Memory B cell (primary cell): ENCODE data around the gene NAT14.
"Not testable (repeated sequence)": the region's sequence is repeated elsewhere in the genome, so short reads cannot be mapped to it uniquely, and the experiment has no call there.

Experiments used
- ATAC-seq: fragments of 150-1000 bp; cut with Tn5 transposase; 2 replicates; pipeline ENCODE4 v1.10.0; 2021; ENCODE audit warnings: low read depth, mild to moderate bottlenecking, moderate library complexity
- DNase-seq, 2 donors: peaks; one replicate each; pipeline ENCODE4 v3.0.0; 2022; ENCODE audit warnings: low spot score in 2 of 2
- H3K27ac Mint-ChIP-seq: one replicate; pipeline ENCODE4 v1.8.0; 2022; ENCODE audit warnings: mild to moderate bottlenecking, moderate library complexity, mixed read lengths
- H3K27me3 Mint-ChIP-seq: one replicate; pipeline ENCODE4 v1.8.0; 2022; ENCODE audit warnings: mixed read lengths
- H3K36me3 Mint-ChIP-seq: one replicate; pipeline ENCODE4 v1.8.0; 2022; ENCODE audit warnings: mild to moderate bottlenecking, mixed read lengths
- H3K4me1 Mint-ChIP-seq: one replicate; pipeline ENCODE4 v1.8.0; 2022; ENCODE audit warnings: mixed read lengths
- H3K4me3 Mint-ChIP-seq: one replicate; pipeline ENCODE4 v1.8.0; 2022; ENCODE audit warnings: mild to moderate bottlenecking, moderate library complexity, mixed read lengths
- H3K9me3 Mint-ChIP-seq: one replicate; pipeline ENCODE4 v1.8.0; 2022; ENCODE audit warnings: mixed read lengths

NAT14 gene

GRCh38 chr19:55492362-55492944, 7.5 kb downstream of the NAT14 start:
- no peaks in the 10 kb centered on the region for H3K36me3 Mint-ChIP-seq

DNA sequence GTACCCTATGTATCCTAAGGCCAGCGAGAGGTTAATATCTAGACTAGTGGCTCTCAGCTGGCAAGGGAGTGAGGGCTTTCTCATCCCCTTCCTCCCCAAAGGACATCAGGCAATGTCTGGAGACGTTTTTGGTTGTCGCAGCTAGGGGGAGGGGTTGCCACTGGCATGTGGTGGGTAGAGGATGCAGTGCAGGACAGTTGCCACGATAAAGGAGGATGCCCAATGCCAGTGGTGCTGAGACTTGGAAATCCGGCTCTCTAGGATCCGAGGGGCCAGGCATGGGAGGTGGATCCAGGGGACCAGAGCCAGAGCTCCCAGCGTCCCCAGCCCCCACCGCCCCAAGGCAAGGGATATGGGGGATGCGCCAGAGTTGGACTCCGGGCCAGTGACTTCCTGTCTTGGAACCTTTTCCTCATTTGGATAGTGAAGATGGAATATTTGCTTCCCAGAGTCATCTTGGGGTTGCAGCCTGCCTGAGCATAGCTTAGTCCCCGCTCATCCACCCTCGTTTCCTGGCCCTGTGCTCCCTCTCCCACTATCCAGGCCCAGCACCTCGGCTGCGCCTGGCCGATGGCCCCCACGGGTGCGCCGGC, 8.2 kb downstream of the NAT14 start:
- H3K9me3 Mint-ChIP-seq, result no peaks in the 10 kb centered on the region
- DNase-seq (no peak), ATAC-seq (no peak)
- H3K36me3 Mint-ChIP-seq, result no peaks in the 10 kb centered on the region
- H3K27ac Mint-ChIP-seq, result no peak overlapping the region
- H3K4me3 Mint-ChIP-seq, result no peak overlapping the region
- H3K27me3 Mint-ChIP-seq, result peaks cover 9% of the 10 kb centered on the region
- H3K4me1 Mint-ChIP-seq, result peaks cover 6% of the 10 kb centered on the region

More at GRCh38 chr19:55492362-55492944, 7.5 kb downstream of the NAT14 start:
- no peak overlapping the region for H3K27ac Mint-ChIP-seq
- H3K4me3 Mint-ChIP-seq, result no peak overlapping the region
- H3K27me3 Mint-ChIP-seq, result peaks cover 9% of the 10 kb centered on the region
- no peaks in the 10 kb centered on the region for H3K9me3 Mint-ChIP-seq
- ATAC-seq (no peak), DNase-seq (no peak)
- H3K4me1 Mint-ChIP-seq, result peaks cover 6% of the 10 kb centered on the region

GRCh38 chr19:55493645-55494171, 8.7 kb downstream of the NAT14 start:
- no peak for ATAC-seq
- Mint-ChIP-seq H3K4me3 (no peak overlapping the region), H3K27ac (no peak overlapping the region), H3K4me1 (peaks cover 3% of the 10 kb centered on the region), H3K9me3 (no peaks in the 10 kb centered on the region), H3K27me3 (peaks cover 9% of the 10 kb centered on the region), H3K36me3 (no peaks in the 10 kb centered on the region)
- DNase-seq, result no peak

DNA sequence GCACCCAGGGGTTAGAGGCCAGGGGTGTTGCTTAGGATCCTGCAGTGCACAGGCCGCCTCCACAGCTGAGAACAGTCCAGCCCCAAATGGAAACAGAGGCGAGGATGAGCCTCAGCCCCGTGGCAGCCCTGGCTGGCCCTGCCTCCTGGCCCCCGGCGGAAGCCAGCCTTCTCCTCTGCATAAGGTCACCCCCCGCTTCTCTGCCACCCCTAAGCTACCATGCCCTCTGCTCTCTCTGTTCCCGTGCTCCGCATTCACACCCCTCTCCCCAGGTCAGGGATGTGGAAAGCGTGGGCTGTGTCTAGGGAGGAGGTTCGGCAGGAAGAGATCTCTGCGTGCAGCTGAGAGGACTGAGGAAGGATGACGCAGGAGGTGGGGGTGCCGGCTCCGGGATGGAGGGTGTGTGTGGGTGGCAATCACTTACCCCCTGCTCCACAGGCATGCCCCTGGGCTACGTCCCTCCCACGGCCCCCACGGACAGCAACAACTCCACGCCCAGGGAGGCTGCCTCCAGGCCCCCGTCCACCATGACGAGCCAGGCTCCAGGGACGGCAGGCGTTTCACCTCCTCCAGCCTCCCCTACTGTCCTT, 9.3 kb downstream of the NAT14 start:
- no peak for ATAC-seq

GRCh38 chr19:55495646-55496349, 10.8 kb downstream of the NAT14 start:
- Mint-ChIP-seq H3K9me3 (no peaks in the 10 kb centered on the region), H3K4me1 (peaks cover 3% of the 10 kb centered on the region), H3K4me3 (no peak overlapping the region), H3K27ac (no peak overlapping the region), H3K27me3 (peaks cover 9% of the 10 kb centered on the region), H3K36me3 (no peaks in the 10 kb centered on the region)
- ATAC-seq (no peak), DNase-seq (no peak)

More for the DNA sequence above, 9.3 kb downstream of the NAT14 start:
- no peak overlapping the region for H3K27ac Mint-ChIP-seq
- no peaks in the 10 kb centered on the region for H3K9me3 Mint-ChIP-seq
- no peaks in the 10 kb centered on the region for H3K36me3 Mint-ChIP-seq
- H3K4me3 Mint-ChIP-seq, result peak overlapping the region; percentile 49
- H3K27me3 Mint-ChIP-seq, result peaks cover 9% of the 10 kb centered on the region
- DNase-seq, result no peak
- H3K4me1 Mint-ChIP-seq, result peaks cover 3% of the 10 kb centered on the region

GRCh38 chr19:55496820-55497219, 11.8 kb downstream of the NAT14 start:
- H3K4me1 Mint-ChIP-seq, H3K4me3 Mint-ChIP-seq, H3K27ac Mint-ChIP-seq, DNase-seq, H3K9me3 Mint-ChIP-seq, H3K36me3 Mint-ChIP-seq, H3K27me3 Mint-ChIP-seq, ATAC-seq: not testable (repeated sequence)

DNA sequence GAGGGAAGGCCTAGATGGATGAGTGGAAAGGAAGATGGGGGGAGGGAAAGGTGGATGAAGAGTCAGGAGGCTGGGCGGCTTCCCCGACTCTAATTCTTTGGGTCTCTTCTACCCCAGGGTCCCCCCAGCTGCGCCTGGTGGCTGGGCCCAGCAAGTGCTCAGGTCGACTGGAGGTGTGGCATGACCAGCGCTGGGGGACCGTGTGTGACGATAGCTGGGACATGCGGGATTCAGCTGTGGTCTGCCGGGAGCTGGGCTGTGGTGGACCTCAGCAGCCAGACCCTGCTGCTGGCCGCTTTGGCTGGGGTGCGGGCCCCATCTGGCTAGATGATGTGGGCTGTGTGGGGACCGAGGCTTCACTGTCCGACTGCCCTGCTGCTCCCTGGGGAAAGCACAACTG, 12.8 kb downstream of the NAT14 start:
- no peak overlapping the region for H3K4me3 Mint-ChIP-seq
- no peaks in the 10 kb centered on the region for H3K36me3 Mint-ChIP-seq
- no peaks in the 10 kb centered on the region for H3K9me3 Mint-ChIP-seq
- no peak overlapping the region for H3K27ac Mint-ChIP-seq
- ATAC-seq (no peak), DNase-seq (no peak)
- H3K27me3 Mint-ChIP-seq, result peaks cover 4% of the 10 kb centered on the region
- H3K4me1 Mint-ChIP-seq, result peaks cover 9% of the 10 kb centered on the region

DNA sequence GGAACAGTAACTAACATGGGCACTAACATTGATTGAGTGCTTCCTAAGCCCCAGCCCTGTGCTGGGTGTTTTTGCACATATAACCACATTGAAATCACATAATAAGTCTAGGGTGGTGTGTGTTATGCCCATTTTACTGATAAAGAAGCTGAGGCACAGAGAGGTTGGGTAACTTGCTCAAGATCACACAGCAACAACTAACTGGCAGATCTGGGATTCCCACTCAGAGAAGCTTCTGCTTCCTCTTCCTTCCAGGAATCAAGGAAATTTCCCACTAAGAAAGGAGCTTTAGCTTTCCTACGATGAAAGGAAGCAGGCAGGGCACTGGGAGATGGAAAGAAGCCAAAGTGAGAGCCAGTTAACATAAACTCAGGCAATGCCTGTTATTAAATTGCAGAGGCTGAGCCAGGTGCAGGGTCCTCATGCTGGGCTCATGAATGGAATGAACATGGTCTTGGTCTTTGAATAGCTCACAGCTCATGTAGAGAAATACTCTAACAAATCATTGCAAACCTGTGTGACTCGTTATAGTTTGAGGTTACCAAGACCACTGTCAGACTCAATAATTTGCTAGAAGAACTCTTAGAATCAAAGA, 13.4 kb downstream of the NAT14 start:
- H3K4me1 Mint-ChIP-seq, result peaks cover 12% of the 10 kb centered on the region
- H3K36me3 Mint-ChIP-seq, result no peaks in the 10 kb centered on the region
- H3K4me3 Mint-ChIP-seq, result no peak overlapping the region
- no peak overlapping the region for H3K27ac Mint-ChIP-seq
- peaks cover 1% of the 10 kb centered on the region for H3K27me3 Mint-ChIP-seq
- DNase-seq (no peak), ATAC-seq (no peak)
- no peaks in the 10 kb centered on the region for H3K9me3 Mint-ChIP-seq

DNA sequence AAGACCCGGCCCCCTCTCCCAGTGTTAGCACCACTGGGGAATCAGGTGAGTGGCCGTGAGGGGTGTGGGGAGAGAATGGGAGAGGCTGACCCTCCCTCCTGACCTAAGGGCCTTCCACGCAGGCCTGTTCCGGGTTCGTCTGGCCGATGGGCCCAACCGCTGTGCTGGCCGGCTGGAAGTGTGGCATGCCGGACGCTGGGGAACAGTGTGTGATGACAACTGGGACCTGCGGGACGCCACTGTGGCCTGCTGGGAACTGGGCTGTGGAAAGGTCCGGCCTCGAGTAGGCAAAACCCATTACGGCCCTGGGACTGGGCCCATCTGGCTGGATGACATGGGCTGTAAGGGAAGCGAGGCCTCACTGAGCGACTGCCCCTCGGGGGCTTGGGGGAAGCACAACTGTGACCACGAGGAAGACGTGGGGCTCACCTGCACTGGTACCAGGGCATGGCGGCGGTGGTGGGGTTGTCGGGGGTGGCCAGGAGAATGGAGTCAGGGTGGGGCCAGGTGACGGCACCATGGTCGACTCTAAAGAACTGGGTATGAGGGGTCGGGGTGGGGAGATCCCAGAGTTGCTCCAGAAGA, 15.5 kb downstream of the NAT14 start:
- H3K9me3 Mint-ChIP-seq, result no peaks in the 10 kb centered on the region

GRCh38 chr19:55502197-55502952, 17.4 kb downstream of the NAT14 start:
- no peaks in the 10 kb centered on the region for H3K36me3 Mint-ChIP-seq
- peaks cover 15% of the 10 kb centered on the region for H3K4me1 Mint-ChIP-seq
- H3K27ac Mint-ChIP-seq, result no peak overlapping the region
- no peaks in the 10 kb centered on the region for H3K9me3 Mint-ChIP-seq
- DNase-seq, result no peak
- H3K4me3 Mint-ChIP-seq, result no peak overlapping the region
- ATAC-seq, result no peak
- H3K27me3 Mint-ChIP-seq, result no peaks in the 10 kb centered on the region

More for the DNA sequence above, 15.5 kb downstream of the NAT14 start:
- DNase-seq (no peak), ATAC-seq (no peak)
- no peak overlapping the region for H3K27ac Mint-ChIP-seq
- H3K36me3 Mint-ChIP-seq, result no peaks in the 10 kb centered on the region
- no peak overlapping the region for H3K4me3 Mint-ChIP-seq
- no peaks in the 10 kb centered on the region for H3K27me3 Mint-ChIP-seq
- peaks cover 15% of the 10 kb centered on the region for H3K4me1 Mint-ChIP-seq

- DNase-seq (no peak), ATAC-seq (no peak)
- Mint-ChIP-seq H3K36me3 (no peaks in the 10 kb centered on the region), H3K4me1 (peaks cover 15% of the 10 kb centered on the region), H3K27me3 (peaks cover 4% of the 10 kb centered on the region), H3K27ac (peak overlapping the region; percentile 95), H3K4me3 (peak overlapping the region; percentile 88), H3K9me3 (no peaks in the 10 kb centered on the region)
These were observed 18.1 kb downstream of the NAT14 start for GRCh38 chr19:55503157-55503501.

GRCh38 chr19:55503502-55504251, 18.7 kb downstream of the NAT14 start:
- H3K36me3 Mint-ChIP-seq, result no peaks in the 10 kb centered on the region
- H3K4me3 Mint-ChIP-seq, result peak overlapping the region; percentile 88
- DNase-seq (peak; percentile 96 to 99), ATAC-seq (peak; percentile 95)
- no peaks in the 10 kb centered on the region for H3K9me3 Mint-ChIP-seq
- peaks cover 15% of the 10 kb centered on the region for H3K4me1 Mint-ChIP-seq
- peaks cover 4% of the 10 kb centered on the region for H3K27me3 Mint-ChIP-seq
- peak overlapping the region; percentile 95 for H3K27ac Mint-ChIP-seq

DNA sequence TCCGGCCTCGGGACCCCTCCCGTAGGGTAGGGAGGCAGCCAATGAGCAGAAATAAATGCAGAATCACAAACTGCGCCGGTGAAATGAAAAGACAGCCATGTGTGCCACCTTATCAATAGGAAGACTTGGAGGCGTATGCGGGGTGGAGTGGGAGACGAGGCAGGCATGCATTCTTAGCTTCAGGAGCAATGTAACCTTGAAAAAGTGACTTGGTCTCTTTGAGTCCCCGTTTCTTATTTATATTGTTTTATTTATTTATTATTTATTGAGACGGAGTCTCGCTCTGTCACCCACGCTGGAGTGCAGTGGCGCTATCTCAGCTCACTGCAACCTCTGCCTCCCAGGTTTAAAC, 19.2 kb downstream of the NAT14 start:
- H3K4me1 Mint-ChIP-seq, result peaks cover 15% of the 10 kb centered on the region
- peaks cover 6% of the 10 kb centered on the region for H3K27me3 Mint-ChIP-seq
- DNase-seq (no peak), ATAC-seq (no peak)
- H3K36me3 Mint-ChIP-seq, result no peaks in the 10 kb centered on the region
- H3K9me3 Mint-ChIP-seq, result no peaks in the 10 kb centered on the region
- H3K4me3 Mint-ChIP-seq, result peak overlapping the region; percentile 88
- peak overlapping the region; percentile 95 for H3K27ac Mint-ChIP-seq
